ENCODE results near the gene FBLN1.

The FBLN1 gene

GRCh38 chr22:45503816-45504372, 1.2 kb downstream of the FBLN1 start:
- no peak for DNase-seq

- peak in 9 of 56 donors; percentile 13 to 49 (median 38) for DNase-seq
Measured at GRCh38 chr22:45504373-45505341, 2.0 kb downstream of the FBLN1 start.

- DNase-seq = no peak
Measured at GRCh38 chr22:45505991-45506747, 3.5 kb downstream of the FBLN1 start.

DNA sequence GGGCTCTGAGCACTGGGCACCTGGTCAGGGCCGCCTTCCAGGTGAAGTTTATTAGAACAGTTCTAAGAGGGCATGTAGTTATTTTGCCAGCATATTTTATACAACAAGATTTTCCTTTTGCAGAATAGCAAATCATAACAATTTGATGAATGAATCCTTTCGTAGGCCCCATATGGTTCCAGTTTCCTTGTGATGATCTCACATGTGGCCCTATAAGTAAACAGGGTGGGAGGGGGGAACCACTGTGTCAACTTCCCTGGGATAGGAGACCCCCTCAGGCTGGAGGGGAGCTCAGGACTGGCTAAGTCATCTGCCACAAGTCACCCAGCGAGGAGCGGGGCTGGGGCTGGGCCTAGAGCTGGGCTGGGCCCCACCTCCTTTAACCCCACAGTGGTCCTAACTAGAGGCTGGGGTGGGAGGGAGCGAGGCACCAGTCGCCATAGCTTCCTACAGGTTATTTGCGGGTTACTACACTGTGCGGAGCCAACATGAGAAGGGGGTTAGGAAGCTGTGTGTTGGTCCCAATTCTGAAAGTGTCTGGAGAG, 4.2 kb downstream of the FBLN1 start:
- no peak for DNase-seq

DNA sequence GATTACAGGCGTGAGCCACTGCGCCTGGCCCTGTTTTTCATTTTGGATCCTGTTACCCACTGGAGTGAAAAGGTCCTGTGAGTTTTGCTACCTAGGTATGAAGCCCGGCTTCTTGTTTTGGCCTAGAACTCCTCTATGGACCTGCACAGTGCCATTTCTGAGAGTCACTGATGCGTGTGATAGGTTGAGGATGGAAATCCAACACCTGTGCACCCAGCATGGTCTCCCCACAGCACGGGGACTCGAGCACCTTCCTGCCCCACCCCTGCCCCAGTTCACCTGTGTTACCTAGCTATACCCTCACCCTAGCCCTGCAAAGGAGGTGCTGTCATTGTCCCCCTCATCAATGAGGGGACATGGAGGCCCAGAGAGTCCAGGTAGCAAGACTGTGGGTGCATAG, 5.1 kb downstream of the FBLN1 start:
- DNase-seq = no peak

- DNase-seq = no peak
Measured at GRCh38 chr22:45508814-45509213, 6.1 kb downstream of the FBLN1 start.

GRCh38 chr22:45510376-45511232, 7.9 kb downstream of the FBLN1 start:
- DNase-seq = no peak

DNA sequence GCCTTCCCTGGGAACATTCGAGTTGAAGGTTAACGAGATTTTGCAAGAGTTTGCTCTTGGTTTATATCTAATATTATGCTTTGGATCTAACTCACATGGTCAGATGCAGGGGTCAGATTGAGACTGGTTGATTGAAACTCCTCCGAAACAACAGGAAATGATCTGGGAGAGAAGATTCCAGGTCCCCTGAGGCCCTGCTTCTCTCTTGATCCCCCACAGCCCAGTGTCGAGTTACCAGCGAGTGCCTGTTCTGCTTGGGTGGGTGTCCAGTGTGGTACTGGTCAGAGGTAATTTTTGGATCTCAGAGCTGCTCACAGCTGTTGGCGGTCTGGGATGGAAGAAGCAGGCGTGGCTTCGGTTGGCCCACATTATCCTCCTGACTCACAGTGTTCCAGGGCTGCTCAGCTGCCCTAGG, 9.2 kb downstream of the FBLN1 start:
- no peak for DNase-seq

DNA sequence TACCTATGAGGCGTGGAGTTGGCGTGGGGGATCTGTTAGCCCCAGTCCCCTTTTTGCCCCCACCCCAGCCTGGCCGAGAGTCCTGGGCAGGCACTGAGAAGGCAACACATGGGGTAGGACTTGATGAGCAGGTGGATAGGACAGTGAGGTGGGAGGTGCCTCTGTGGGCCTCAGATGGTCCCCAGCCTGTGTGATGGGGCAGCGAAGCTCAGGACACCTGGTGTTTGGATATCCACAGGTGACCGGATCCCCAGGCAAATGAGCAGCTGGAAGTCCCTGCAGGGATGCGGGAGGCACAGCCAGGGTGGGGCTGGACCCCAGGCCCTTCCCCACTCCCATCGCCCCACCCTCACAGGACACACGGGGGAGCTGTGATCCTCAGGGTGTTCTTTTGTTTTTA, 9.7 kb downstream of the FBLN1 start:
- DNase-seq = no peak

GRCh38 chr22:45515676-45516075, 13.0 kb downstream of the FBLN1 start:
- DNase-seq = peak in 5 of 56 donors; percentile 10 to 24 (median 22)

GRCh38 chr22:45516163-45516562, 13.5 kb downstream of the FBLN1 start:
- no peak for DNase-seq

- DNase-seq = no peak
Measured at GRCh38 chr22:45516923-45517675, 14.4 kb downstream of the FBLN1 start.

GRCh38 chr22:45518136-45518535, 15.5 kb downstream of the FBLN1 start:
- no peak for DNase-seq

- DNase-seq = no peak
Measured at GRCh38 chr22:45518580-45518991, 15.9 kb downstream of the FBLN1 start.

GRCh38 chr22:45521178-45521577, 18.5 kb downstream of the FBLN1 start:
- no peak for DNase-seq

DNA sequence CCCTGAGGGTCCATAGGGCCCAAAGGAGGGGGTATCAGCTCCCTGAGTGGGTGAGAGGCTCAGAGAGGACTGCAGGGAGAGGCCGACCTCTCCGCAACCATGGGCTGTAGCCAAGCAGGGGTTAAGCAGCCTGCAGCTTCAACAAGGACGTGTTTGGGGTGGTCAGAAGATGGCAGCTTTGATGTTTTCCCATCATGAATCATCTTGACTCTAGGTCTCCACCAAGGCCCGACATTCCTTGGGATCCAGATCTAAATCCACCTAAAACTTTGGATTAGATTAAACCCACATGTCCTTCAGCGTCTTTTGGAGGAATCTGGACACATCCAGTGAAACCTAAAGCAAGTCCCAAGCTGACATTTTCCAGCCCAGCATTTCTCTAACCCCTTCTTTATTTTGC, 19.8 kb downstream of the FBLN1 start:
- DNase-seq = no peak

GRCh38 chr22:45524157-45524556, 21.5 kb downstream of the FBLN1 start:
- no peak for DNase-seq

- DNase-seq = no peak
Measured at GRCh38 chr22:45524966-45525365, 22.3 kb downstream of the FBLN1 start.

DNA sequence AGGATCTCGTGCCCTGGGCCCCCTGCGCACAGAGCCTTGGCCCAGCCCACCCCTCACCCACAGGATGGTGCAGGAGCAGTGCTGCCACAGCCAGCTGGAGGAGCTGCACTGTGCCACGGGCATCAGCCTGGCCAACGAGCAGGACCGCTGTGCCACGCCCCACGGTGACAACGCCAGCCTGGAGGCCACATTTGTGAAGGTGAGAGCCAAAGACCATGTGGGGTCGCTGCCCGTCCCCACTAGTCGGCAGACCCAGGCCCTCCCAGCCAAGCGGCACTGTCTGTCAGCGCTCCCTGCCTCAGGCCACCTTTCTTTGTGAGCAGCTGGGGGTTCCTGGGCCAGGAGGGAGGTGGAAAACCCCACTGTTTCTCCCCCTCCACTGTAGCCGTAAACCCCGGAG, 22.8 kb downstream of the FBLN1 start:
- no peak for DNase-seq

GRCh38 chr22:45526281-45526680, 23.6 kb downstream of the FBLN1 start:
- DNase-seq = no peak

All from nucleus accumbens (tissue), 56 donors.